Measurements from ENCODE around the gene MYT1.
"Not testable (repeated sequence)": the region's sequence is repeated elsewhere in the genome, so short reads cannot be mapped to it uniquely, and the experiment has no call there.

The MYT1 gene

DNA sequence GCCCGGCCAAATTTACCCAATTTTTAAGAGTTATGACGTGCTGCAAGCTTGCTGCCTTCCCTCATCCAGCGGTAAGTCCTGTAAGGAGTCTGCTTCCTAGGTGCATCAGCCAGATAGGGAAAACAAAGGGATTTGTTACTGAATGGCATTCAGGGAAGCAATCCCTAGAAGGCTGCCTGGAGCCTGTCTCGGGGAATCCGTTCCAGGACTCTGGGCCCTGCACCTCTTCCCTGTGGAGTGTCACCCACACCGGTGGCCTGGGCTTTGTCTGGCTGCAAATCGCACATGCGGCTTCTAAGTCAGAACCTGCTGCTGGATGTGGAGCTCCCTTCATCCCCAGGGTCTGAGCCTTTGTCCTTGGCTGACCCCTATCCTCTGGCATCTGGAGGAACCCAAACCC lies 7.0 kb downstream of the MYT1 start:
- no peak for DNase-seq

GRCh38 chr20:64173116-64173515 lies 8.9 kb downstream of the MYT1 start:
- DNase-seq: no peak

- no peak for DNase-seq
Measured at GRCh38 chr20:64176551-64176950, 12.3 kb downstream of the MYT1 start.

- no peak for DNase-seq
Measured at GRCh38 chr20:64176971-64177370, 12.7 kb downstream of the MYT1 start.

- DNase-seq: no peak
Measured at GRCh38 chr20:64177384-64177783, 13.1 kb downstream of the MYT1 start.

DNA sequence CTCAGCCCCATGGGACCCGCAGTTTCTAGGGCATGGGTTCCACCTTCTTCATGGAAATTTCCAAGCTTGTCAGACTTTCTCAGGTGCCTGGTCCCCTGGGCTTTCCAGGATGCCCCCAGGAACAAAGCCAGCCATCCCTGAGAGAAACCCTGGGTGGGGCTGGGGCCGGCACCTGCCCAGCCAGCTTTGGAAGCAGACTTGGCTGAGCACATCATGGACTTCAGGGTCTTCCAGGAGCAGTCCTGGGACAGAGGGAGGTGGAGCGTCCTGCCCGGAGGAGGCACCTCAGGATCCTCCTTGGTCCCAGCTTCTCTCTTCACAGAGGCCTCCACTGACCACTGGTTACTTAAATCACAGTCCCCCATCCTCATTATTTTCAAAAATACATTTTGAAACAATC lies 13.5 kb downstream of the MYT1 start:
- no peak for DNase-seq

DNA sequence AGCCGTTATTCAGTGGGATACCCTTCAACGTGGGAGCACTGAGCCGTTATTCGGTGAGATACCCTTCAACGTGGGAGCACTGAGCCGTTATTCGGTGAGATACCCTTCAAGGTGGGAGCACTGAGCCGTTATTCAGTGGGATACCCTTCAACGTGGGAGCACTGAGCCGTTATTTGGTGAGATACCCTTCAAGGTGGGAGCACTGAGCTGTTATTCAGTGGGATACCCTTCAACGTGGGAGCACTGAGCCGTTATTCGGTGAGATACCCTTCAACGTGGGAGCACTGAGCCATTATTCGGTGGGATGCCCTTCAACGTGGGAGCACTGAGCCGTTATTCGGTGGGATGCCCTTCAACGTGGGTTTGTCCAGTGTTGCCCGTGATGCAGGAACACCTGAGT lies 14.7 kb downstream of the MYT1 start:
- not testable (repeated sequence) for DNase-seq

GRCh38 chr20:64179805-64180204 lies 15.6 kb downstream of the MYT1 start:
- DNase-seq: no peak

GRCh38 chr20:64180673-64181072 lies 16.4 kb downstream of the MYT1 start:
- no peak for DNase-seq

DNA sequence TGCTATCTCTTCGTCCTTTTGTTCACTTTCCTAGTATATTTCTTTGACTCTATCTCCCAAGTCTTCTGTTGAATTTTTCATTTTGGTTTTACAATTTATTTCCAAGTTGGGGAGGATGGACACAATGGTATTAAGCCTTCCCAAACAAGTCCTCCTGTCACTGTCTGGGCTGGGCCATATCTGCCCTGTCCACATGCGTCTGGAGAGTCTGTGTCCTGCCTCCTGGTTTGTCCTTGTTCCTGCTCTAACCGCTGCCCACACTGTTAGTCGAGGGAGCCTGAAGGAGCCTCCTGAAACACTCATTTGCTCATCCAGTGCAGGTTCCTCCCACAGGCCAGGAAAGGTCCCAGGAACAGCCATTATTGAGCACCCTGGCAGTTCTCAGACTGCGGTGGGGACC lies 17.1 kb downstream of the MYT1 start:
- DNase-seq: no peak

DNA sequence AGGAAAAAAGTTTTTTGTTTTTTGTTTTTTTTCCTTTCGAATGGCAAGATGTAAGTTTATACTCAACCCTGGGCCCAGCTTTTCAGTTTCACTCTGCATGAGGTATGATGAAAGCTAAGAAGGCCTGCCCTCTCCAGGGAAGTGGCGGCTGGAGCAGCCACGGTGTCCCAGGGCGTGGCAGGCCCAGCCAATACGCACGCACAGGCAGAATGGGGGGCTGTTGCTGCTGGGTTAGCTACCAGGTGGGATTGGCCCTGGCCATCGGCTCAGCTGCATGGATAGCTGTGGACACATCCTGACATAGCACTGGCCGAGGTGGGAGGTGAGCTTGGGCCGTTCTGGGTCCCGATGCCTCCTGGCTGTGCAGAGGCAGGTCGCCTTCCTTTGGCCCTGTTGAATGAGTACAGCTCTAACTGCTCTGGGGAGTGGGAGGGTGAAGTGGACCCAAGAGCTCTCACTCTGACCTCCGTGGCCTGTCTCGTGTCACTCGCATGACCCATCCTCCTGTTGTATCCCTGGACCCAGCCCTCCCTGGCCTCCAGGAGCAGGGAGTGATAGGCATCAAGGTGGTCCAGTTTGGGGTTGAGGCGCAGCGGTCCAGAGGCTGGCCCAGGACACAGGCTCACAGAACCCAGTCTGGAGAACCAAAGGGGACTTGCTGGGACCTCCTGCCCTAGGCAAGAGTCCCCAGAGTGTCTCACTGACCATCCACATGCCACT lies 18.1 kb downstream of the MYT1 start:
- DNase-seq: no peak

DNA sequence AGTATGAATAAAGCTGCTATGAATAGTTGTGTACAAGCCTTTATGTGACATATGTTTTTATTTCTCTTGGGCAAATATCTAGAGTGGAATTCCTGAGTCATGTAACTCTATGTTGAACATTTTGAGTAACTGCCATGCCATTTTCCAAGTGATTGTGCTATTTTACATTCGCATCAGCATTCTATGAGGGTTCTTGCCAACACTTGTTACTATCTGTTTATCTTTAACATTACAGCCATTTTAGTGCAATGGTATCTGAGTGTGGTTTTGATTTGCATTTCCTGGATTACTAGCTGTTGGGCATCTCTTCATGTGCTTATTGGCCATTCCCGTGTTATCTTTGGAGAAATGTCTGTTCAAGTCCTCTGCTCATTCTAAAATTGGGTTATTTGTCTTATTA lies 19.1 kb downstream of the MYT1 start:
- no peak for DNase-seq

GRCh38 chr20:64184795-64185194 lies 20.5 kb downstream of the MYT1 start:
- DNase-seq: no peak

DNA sequence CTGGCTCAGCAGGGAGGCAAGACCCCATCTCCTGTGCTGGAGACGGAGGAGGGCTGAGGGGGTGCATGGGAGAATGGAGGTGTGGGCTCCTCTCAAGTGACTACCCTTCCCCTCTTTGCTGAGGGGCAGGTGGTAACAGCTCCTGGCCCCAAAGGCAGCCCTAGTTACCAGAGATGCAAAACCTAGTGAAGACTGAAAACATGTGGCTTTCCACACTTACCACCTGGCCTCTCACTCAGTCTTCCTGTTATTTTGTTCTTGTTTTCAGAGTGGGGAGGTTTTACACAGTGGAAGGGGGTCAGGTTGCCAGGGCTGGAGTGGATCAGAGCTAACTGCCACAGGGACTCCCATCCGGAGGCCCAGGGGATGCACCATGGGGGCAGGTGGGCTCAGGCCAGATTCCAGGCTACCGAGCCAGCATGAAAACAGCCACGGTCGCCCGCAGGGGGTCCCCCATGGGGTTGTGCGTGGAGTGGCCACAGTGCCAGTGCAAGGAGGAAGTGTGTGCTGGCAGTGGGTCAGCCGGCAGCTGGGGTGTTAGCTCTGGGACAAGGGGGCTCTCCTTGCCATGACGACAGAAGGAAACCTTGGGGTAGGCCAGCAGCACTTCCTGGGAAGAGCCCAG lies 21.1 kb downstream of the MYT1 start:
- no peak for DNase-seq

DNA sequence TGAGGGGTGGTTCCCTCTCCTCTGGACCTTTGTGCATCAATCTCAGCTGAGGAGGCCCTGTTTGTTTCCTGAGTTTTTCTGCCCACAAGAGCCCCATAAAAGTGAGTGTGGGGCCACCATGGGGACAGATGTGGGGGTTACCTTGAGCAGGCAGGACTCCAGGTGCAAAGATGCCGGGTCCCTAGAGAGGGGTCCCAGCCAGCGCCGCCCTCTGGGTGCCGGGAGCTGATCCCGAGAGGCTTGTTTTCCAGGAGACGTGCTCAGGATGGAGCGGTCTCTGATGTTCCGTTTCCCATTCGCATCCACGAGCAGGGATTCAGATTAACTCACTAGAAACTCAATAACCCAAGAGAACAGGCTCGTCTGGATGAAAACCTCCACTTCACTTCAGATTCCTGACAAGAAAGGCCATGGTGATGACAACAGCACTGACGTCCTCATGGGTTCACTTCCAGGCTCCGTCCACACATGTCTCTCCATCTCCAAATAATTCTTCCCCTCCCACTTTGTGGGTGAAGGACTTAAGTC lies 21.9 kb downstream of the MYT1 start:
- no peak for DNase-seq

GRCh38 chr20:64187213-64187612 lies 23.0 kb downstream of the MYT1 start:
- not testable (repeated sequence) for DNase-seq

DNA sequence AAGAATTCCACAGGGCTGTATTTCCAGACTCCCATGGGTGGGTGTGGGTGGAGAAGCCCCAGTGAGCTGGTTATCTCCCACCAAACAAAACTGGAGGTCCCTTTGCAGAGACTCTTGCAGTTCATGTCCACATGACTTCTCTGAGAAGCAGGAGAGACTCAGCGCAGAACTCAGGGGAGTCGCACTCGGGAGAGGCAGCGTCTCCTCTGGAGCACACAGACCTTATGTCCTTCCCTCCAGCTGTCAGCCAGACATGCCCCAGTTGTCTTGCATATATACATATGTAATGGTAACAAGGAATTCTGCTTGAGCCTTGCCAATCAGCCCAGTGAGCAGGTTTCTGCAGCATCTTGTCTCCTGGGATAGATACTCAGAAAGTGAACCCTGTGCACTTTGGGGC lies 23.8 kb downstream of the MYT1 start:
- no peak for DNase-seq

DNA sequence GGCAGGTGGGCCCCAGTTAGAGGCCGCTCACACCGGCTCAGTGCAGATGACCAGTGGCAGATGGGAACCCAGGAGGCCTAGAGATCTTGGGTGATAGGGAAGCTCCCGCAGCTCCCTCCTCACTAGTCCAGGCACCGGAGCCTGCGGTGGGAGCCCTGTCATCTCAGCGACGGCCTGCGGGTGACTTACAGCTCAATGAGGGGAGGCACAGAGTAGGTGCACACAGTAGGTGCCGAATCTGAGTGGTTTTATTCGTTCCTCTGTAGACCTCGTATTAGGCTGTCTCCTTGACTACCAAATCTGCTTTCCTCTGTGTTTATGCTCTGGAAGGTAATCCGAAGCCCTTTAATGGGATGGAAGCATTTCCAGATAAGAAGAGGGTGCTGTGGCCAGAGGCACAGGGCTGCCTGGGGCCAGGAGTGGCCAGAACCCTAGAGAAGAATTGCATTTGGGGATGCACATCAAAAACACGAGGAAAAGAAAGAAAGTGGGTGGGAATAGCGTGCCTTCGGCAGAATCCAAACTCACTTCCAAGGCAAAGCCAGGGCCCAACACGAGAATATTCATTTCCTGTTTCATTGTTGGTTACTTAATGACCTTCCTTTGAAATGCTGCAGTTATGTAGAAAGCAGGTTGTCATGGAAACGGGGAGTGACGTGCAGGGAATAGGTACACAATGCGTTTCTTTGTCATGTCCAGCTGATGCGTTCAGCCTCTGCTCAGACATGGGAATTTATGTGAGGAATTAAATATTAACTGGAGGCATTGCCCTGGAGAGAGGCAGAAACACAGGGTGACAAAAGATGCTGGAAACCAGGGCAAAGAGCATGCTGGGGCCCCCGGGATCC lies 24.7 kb downstream of the MYT1 start:
- no peak for DNase-seq

DNA sequence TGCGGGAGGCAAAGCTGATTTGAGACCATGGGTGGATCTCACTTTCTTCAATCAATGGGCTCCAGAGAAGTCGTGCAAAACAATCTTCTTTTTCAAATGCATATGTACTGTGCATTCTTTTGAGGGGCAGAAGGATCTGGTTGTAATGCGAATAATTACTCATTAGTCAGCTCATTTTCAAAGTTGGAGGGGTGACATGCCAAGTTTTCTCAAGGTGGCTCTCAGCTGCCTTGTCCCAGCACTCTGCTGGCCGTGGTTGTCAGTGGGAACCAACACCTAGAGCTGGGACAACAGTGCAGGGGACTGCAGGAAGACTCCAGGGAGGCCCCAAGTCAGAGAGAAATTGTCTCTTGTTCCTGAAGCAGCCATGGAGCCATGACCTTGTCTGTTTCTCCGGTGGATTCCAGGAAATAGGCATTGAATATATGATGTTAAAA lies 25.3 kb downstream of the MYT1 start:
- DNase-seq: no peak

DNA sequence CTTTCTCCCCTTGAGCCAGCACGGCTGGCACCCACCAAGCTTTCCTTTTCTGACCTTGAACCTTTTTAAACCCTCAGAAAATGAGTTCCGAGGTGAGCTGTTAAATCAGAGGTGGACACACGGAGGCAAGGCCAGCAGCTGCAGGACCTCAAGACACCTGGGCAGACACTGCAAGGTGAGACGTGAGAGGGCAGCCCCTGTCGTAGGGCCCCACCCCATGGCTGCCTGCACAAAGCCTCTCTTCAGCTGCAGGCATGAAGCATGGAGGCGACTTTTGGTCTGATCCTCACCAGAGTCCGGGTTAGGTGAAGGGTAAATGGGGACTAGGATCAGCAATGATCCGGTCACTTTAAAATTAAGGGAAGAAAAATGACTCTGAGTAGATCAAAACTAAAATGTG lies 25.7 kb downstream of the MYT1 start:
- no peak for DNase-seq

- no peak for DNase-seq
Measured at GRCh38 chr20:64191002-64191401, 26.8 kb downstream of the MYT1 start.

DNA sequence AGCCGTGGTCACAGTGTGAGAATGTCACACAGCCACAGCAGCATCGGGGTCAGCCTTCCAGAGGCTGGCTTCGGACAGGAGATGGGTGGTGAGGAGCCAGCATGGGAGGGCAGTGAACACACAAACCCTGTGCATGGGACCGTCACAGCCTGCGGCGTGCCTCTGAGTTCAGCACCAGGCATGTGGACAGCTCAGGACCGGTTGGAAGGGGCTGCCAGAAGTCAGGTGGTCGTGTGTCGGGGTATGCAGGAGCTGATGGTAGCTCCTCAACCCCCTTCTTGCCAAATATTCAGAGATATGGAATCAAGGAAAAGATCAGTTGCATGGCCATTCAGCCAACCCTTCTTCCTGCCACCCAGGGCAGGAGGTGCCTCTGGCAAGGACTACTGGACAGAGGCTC lies 28.2 kb downstream of the MYT1 start:
- DNase-seq: no peak

DNA sequence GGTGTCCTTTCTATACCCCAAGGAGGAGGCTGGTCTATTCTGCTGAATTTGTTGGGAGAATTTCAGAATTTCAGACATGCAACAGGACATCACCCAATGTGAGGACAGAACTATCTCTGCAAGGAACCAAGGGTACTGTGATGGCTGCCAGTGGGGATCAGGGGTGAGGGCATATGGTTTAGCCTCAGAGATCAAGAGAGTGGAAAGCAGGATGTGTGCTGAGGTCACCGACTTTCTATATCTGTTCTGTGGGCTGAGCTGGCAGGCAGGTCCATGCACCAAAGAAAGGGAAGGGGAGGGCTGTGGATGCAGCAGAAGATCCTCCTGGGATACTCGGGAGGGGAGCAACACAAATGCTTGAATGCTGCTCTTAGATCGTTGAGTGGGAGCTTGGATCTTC lies 28.8 kb downstream of the MYT1 start:
- no peak for DNase-seq

DNA sequence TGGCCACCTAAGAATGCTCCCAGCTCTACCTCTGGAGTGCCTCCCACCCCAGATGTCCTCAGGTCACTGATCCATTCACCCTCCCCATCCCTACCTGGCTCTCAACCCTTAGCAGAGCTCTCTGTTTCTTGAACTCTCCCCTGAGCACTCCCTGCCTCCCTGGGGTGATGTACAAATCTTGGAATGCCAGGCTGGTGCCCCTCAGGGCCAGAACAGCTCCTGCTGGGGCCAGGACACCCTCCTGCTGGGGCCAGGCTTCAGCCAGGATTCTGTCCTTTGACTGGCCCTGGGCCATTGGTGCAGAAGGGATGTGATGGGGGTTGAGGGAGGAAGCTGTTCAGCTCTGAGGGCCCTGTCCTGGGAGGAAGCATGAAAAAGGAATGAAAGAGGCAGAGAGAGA lies 30.0 kb downstream of the MYT1 start:
- DNase-seq: no peak

Data from NCI-H1105 (cell line).